Left lung (tissue), 10 donors: ENCODE data around the gene SLC35F2. TPM values are rescaled to one million over a fixed set of nuclear protein-coding genes. Genes with fewer than 3 reads are reported as not detected.

ENCODE experiments used
- ATAC-seq: fragments of 200-7000 bp; cut with Tn5 transposase; one replicate; pipeline ENCODE4 v1.9.1; 2020; ENCODE audit warnings: moderate library complexity
- DNase-seq, 4 donors: peaks; one replicate each; pipeline ENCODE4 v3.0.0-alpha.2; 2013 to 2020
- H3K27ac ChIP-seq, 2 donors: fragments of 200-600 bp; sonication (generic) in 1 of 2; one replicate each; pipeline versions ENCODE4 v1.5.0 to v1.8.0; 2020 to 2021
- H3K27me3 ChIP-seq, 2 donors: fragments of 200-600 bp; sonication (generic) in 1 of 2; one replicate each; pipeline versions ENCODE4 v1.5.0 to v1.8.0; 2020 to 2021
- H3K36me3 ChIP-seq, 2 donors: fragments of 200-600 bp; sonication (generic) in 1 of 2; one replicate each; pipeline versions ENCODE4 v1.5.0 to v1.8.0; 2020 to 2021
- H3K4me1 ChIP-seq, 2 donors: fragments of 200-600 bp; one replicate each; pipeline ENCODE4 v1.8.0; 2021
- H3K4me3 ChIP-seq, 2 donors: fragments of 200-600 bp; sonication (generic) in 1 of 2; one replicate each; pipeline versions ENCODE4 v1.5.0 to v1.8.0; 2020 to 2021; ENCODE audit warnings: mild to moderate bottlenecking in 1 of 2
- H3K9me3 ChIP-seq, 2 donors: fragments of 200-600 bp; sonication (generic) in 1 of 2; one replicate each; pipeline versions ENCODE4 v1.5.0 to v1.8.0; 2020 to 2021
- intact Hi-C, 2 donors: fragments of 100-400 bp; cut with DNase I; formaldehyde crosslinking; loops; one replicate each; pipeline versions ENCODE4 v1.11.2 to v1.14.2; 2022
- polyA plus RNA-seq, 6 donors: library from polyadenylated mRNA; unstranded; fragments of 120-200 nt; gene quantifications; one replicate each; pipeline ENCODE4 v1.2.1, GENCODE V29; 2013; ENCODE audit not compliant: insufficient read length in 6 of 6
- total RNA-seq, 2 donors: library from RNA; stranded (reverse); fragmentation: NEBNext Ultra II Directional; extraction: Animal tissue kit (Norgen Biotek cat#: 25700); gene quantifications; one replicate each; pipeline ENCODE4 v1.2.1, GENCODE V29; 2021
- TF ChIP-seq, protein P1 (sequence below), 2 donors: fragments of 200-600 bp; sonication (generic) in 1 of 2; IDR thresholded peaks; one replicate each; pipeline versions ENCODE4 v1.5.0 to v1.8.0; 2021; ENCODE audit warnings: antibody characterized with exemption in 2 of 2
- donor health status: DM: no; HTN: yes; CAD: no.
- donor health status: DM: no; HTN: no; CAD: no.

The SLC35F2 gene
- total and polyA plus RNA-seq, 8 donors = 7.0 to 38.6 (median 27.9) TPM

DNA sequence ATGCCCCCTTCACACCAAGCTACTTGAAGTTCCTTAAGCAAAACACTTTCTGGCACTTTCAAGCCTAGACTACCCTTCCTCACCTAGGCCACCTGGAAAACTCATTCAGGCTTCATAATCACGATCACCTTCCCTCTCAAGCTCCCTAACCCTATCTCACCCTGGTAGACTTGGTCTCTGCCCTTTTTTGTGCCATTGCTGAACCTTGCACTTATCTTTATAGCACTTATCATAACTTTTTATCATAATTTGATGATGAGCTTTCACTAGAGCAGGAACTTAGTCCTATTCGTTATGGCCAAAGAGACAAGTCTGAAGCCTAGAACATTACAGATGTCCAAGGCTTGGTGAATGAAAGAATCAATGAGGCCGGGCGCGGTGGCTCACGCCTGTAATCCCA lies 5.5 kb downstream of the SLC35F2 start:
- Histone ChIP-seq H3K4me3 (no peak overlapping the region), H3K36me3 (no peaks in the 10 kb centered on the region), H3K27ac (no peak overlapping the region), H3K4me1 (peaks cover 0 to 9% of the 10 kb centered on the region in 2 donors), H3K27me3 (peaks cover 0 to 6% of the 10 kb centered on the region in 2 donors), H3K9me3 (no peaks in the 10 kb centered on the region)
- ATAC-seq = no peak
- intact Hi-C loops = no loop called here
- TF ChIP-seq, protein P1, sequence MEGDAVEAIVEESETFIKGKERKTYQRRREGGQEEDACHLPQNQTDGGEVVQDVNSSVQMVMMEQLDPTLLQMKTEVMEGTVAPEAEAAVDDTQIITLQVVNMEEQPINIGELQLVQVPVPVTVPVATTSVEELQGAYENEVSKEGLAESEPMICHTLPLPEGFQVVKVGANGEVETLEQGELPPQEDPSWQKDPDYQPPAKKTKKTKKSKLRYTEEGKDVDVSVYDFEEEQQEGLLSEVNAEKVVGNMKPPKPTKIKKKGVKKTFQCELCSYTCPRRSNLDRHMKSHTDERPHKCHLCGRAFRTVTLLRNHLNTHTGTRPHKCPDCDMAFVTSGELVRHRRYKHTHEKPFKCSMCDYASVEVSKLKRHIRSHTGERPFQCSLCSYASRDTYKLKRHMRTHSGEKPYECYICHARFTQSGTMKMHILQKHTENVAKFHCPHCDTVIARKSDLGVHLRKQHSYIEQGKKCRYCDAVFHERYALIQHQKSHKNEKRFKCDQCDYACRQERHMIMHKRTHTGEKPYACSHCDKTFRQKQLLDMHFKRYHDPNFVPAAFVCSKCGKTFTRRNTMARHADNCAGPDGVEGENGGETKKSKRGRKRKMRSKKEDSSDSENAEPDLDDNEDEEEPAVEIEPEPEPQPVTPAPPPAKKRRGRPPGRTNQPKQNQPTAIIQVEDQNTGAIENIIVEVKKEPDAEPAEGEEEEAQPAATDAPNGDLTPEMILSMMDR (IDR thresholded peaks at IDR 0.05) = no peak
- no peak for DNase-seq

GRCh38 chr11:107851704-107852310 lies 6.8 kb downstream of the SLC35F2 start:
- TF ChIP-seq, protein P1 (IDR thresholded peaks at IDR 0.05) = no peak
- no peak for ATAC-seq

GRCh38 chr11:107849790-107850189 lies 8.8 kb downstream of the SLC35F2 start:
- no peaks in the 10 kb centered on the region for H3K36me3 ChIP-seq
- H3K9me3 ChIP-seq = no peaks in the 10 kb centered on the region
- no peak overlapping the region for H3K4me3 ChIP-seq
- TF ChIP-seq, protein P1 (IDR thresholded peaks at IDR 0.05) = no peak
- DNase-seq (peak in 1 of 4 donors; percentile 48), ATAC-seq (peak; percentile 83)
- no peak overlapping the region for H3K27ac ChIP-seq
- H3K27me3 ChIP-seq = no peaks in the 10 kb centered on the region
- intact Hi-C loops = no loop called here
- no peaks in the 10 kb centered on the region for H3K4me1 ChIP-seq

More at GRCh38 chr11:107851704-107852310, 6.8 kb downstream of the SLC35F2 start:
- Histone ChIP-seq H3K36me3 (no peaks in the 10 kb centered on the region), H3K27me3 (no peaks in the 10 kb centered on the region), H3K27ac (no peak overlapping the region), H3K9me3 (no peaks in the 10 kb centered on the region), H3K4me1 (no peaks in the 10 kb centered on the region), H3K4me3 (no peak overlapping the region)
- no peak for DNase-seq
- intact Hi-C loops = no loop called here

DNA sequence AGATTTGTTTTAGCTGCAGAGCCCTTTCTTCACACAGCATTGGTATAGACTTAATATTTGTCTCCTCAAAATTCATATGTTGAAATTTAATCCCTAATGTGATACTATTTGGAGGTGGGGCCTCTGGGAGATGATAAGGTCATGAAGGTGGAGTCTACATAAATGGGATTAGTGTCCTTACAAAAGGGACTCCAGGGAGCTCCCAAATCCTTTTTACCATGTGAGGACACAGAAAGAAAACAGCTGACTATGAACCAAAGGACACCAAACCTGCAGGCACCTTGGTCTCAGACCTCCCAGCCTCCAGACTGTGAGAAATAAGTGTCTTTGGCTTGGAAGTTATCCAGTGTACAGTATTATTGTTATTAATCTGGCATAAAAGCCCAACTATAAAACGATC lies 10.2 kb downstream of the SLC35F2 start:
- Histone ChIP-seq H3K27me3 (no peaks in the 10 kb centered on the region), H3K36me3 (no peaks in the 10 kb centered on the region), H3K4me3 (no peak overlapping the region), H3K4me1 (no peaks in the 10 kb centered on the region), H3K9me3 (no peaks in the 10 kb centered on the region), H3K27ac (no peak overlapping the region)
- intact Hi-C loops = no loop called here
- TF ChIP-seq, protein P1 (IDR thresholded peaks at IDR 0.05) = no peak
- DNase-seq = no peak
- no peak for ATAC-seq

- ATAC-seq (no peak), DNase-seq (no peak)
- TF ChIP-seq, protein P1 (IDR thresholded peaks at IDR 0.05) = no peak
Observed at GRCh38 chr11:107847184-107847583, 11.4 kb downstream of the SLC35F2 start.

More at GRCh38 chr11:107847184-107847583, 11.4 kb downstream of the SLC35F2 start:
- intact Hi-C loops = no loop called here
- Histone ChIP-seq H3K36me3 (no peaks in the 10 kb centered on the region), H3K4me3 (no peak overlapping the region), H3K27me3 (no peaks in the 10 kb centered on the region), H3K27ac (no peak overlapping the region), H3K4me1 (peaks cover 0 to 5% of the 10 kb centered on the region in 2 donors), H3K9me3 (no peaks in the 10 kb centered on the region)
